H1 (cell line): ENCODE measurements around the gene WDFY4. TPM values are rescaled to one million over a fixed set of nuclear protein-coding genes. Genes with fewer than 3 reads are reported as not detected.

Experiments used
- CTCF ChIA-PET: fragments of 300-600 bp; sonication (Branson Sonifier 250); formaldehyde crosslinking; loops from one replicate; lab custom pipeline; 2021; ENCODE audit not compliant: partially characterized antibody; lab: Charles Lee
- POLR2A ChIA-PET: fragments of 300-600 bp; sonication (Branson Sonifier 250); formaldehyde crosslinking; loops from one replicate; lab custom pipeline; 2021; ENCODE audit warnings: inconsistent platforms; ENCODE audit not compliant: partially characterized antibody; lab: Charles Lee
- DNase-seq, 2 experiments: peaks; one replicate each; pipeline versions ENCODE4 v3.0.0 to v3.0.0-alpha.2; 2010 to 2022; ENCODE audit warnings: low spot score in 2 of 2, low read depth in 1 of 2, mixed read lengths in 1 of 2
- FAIRE-seq: peaks from 2 replicates; lab custom pipeline; 2011; peaks lifted over from hg19 to GRCh38; lab: Jason Lieb, UNC
- H2AFZ ChIP-seq: 2 replicates; pipeline ENCODE4 v1.8.1; 2012; ENCODE audit warnings: low read length, inconsistent platforms
- H2AK5ac ChIP-seq: 2 replicates; pipeline ENCODE4 v1.6.1; 2013; ENCODE audit warnings: low read depth, low read length
- H2BK120ac ChIP-seq: replicated peaks from 2 replicates; pipeline ENCODE3; 2013; ENCODE audit warnings: low read depth, low read length, inconsistent platforms
- H2BK12ac ChIP-seq: 2 replicates; pipeline ENCODE4 v1.6.1; 2013; ENCODE audit warnings: low read depth, low read length
- H2BK15ac ChIP-seq: 2 replicates; pipeline ENCODE4 v1.6.1; 2013; ENCODE audit warnings: low read length
- H2BK20ac ChIP-seq: 2 replicates; pipeline ENCODE4 v1.6.1; 2013; ENCODE audit warnings: low read length
- H2BK5ac ChIP-seq: 2 replicates; pipeline ENCODE4 v1.6.1; 2013; ENCODE audit warnings: low read depth, low read length
- H3K14ac ChIP-seq: 2 replicates; pipeline ENCODE4 v1.6.1; 2013; ENCODE audit warnings: inconsistent platforms; ENCODE audit not compliant: insufficient read length
- H3K18ac ChIP-seq: 2 replicates; pipeline ENCODE4 v1.6.1; 2013; ENCODE audit warnings: low read length; ENCODE audit errors: extremely low read depth
- H3K23ac ChIP-seq: 2 replicates; pipeline ENCODE4 v1.6.1; 2013; ENCODE audit warnings: inconsistent platforms; ENCODE audit not compliant: insufficient read length
- H3K23me2 ChIP-seq: 2 replicates; pipeline ENCODE4 v1.6.1; 2013; ENCODE audit warnings: low read depth, low read length
- H3K27ac ChIP-seq: 2 replicates; pipeline ENCODE4 v1.6.1; 2011; ENCODE audit warnings: low read depth, low read length, inconsistent platforms
- H3K27me3 ChIP-seq, 4 experiments: replicated peaks in 1 of 4; 1 replicate in 1 of 4; 2 replicates in 3 of 4; pipeline versions ENCODE4 v1.6.1 to v1.8.1; 2011 to 2013; ENCODE audit warnings: low read length in 3 of 4, mild to moderate bottlenecking in 3 of 4, inconsistent platforms in 2 of 4, mixed read lengths in 2 of 4, moderate library complexity in 1 of 4; ENCODE audit not compliant: control insufficient read depth in 3 of 4, insufficient read depth in 3 of 4; ENCODE audit errors: extremely low read depth in 1 of 4
- H3K36me3 ChIP-seq, 4 experiments: 2 replicates each; pipeline versions ENCODE4 v1.6.1 to v1.8.1; 2011 to 2013; ENCODE audit warnings: mild to moderate bottlenecking in 4 of 4, low read length in 3 of 4, moderate library complexity in 2 of 4, control low read depth in 1 of 4, inconsistent platforms in 1 of 4; ENCODE audit not compliant: insufficient read depth in 4 of 4, control insufficient read depth in 2 of 4
- H3K4ac ChIP-seq: replicated peaks from 2 replicates; pipeline ENCODE3; 2013; ENCODE audit warnings: low read length, low read depth, mixed read lengths, inconsistent platforms; ENCODE audit not compliant: insufficient read length
- H3K4me1 ChIP-seq, 4 experiments: replicated peaks in 1 of 4; 1 replicate in 1 of 4; 2 replicates in 3 of 4; pipeline versions ENCODE4 v1.6.1 to v1.8.1; 2011 to 2013; ENCODE audit warnings: low read length in 3 of 4, inconsistent platforms in 2 of 4, mixed read lengths in 1 of 4; ENCODE audit not compliant: insufficient read depth in 4 of 4, control insufficient read depth in 3 of 4
- H3K4me2 ChIP-seq, 2 experiments: 2 replicates each; pipeline versions ENCODE4 v1.6.1 to v1.8.1; 2011 to 2013; ENCODE audit warnings: low read depth in 2 of 2, low read length in 2 of 2, control low read depth in 1 of 2, inconsistent platforms in 1 of 2, mild to moderate bottlenecking in 1 of 2; ENCODE audit not compliant: insufficient read depth in 1 of 2
- H3K4me3 ChIP-seq, 4 experiments: fragments of 200-600, 300-600 bp in 1 of 4; sonication (generic), shearing (Covaris generic), sonication (Bioruptor Twin) in 1 of 4; 2 replicates each; pipeline versions ENCODE4 v1.5.1 to v1.8.1; 2011 to 2016; ENCODE audit warnings: low read length in 4 of 4, low read depth in 3 of 4, control low read depth in 2 of 4, inconsistent platforms in 2 of 4, mild to moderate bottlenecking in 2 of 4, mixed read lengths in 1 of 4, moderate library complexity in 1 of 4; ENCODE audit not compliant: insufficient read depth in 2 of 4; ENCODE audit errors: extremely low read depth in 1 of 4
- H3K56ac ChIP-seq: replicated peaks from 2 replicates; pipeline ENCODE3; 2013; ENCODE audit warnings: low read depth, mild to moderate bottlenecking, mixed read lengths, low read length, inconsistent platforms; ENCODE audit not compliant: insufficient read length
- H3K79me1 ChIP-seq: 2 replicates; pipeline ENCODE4 v1.6.1; 2013; ENCODE audit warnings: low read depth, low read length, control low read depth
- H3K79me2 ChIP-seq, 2 experiments: 2 replicates each; pipeline versions ENCODE4 v1.6.1 to v1.8.1; 2012 to 2013; ENCODE audit warnings: low read length in 2 of 2, mild to moderate bottlenecking in 2 of 2, inconsistent platforms in 1 of 2; ENCODE audit not compliant: insufficient read depth in 2 of 2, control insufficient read depth in 1 of 2
- H3K9ac ChIP-seq, 4 experiments: replicated peaks in 1 of 4; 1 replicate in 1 of 4; 2 replicates in 3 of 4; pipeline versions ENCODE4 v1.6.1 to v1.8.1; 2011 to 2013; ENCODE audit warnings: low read depth in 3 of 4, low read length in 3 of 4, control low read depth in 2 of 4, mild to moderate bottlenecking in 2 of 4, moderate library complexity in 2 of 4, inconsistent platforms in 1 of 4; ENCODE audit errors: extremely low read depth in 1 of 4
- H3K9me3 ChIP-seq, 2 experiments: 2 replicates each; pipeline versions ENCODE4 v1.6.1 to v1.8.1; 2012 to 2013; ENCODE audit warnings: mild to moderate bottlenecking in 2 of 2, moderate library complexity in 2 of 2, control low read depth in 1 of 2, inconsistent platforms in 1 of 2, low read depth in 1 of 2, low read length in 1 of 2, mixed read lengths in 1 of 2; ENCODE audit not compliant: insufficient read depth in 2 of 2
- H4K20me1 ChIP-seq, 2 experiments: replicated peaks in 1 of 2; 2 replicates each; pipeline versions ENCODE3 to v1.8.1; 2011 to 2013; ENCODE audit warnings: inconsistent platforms in 2 of 2, low read length in 2 of 2, mild to moderate bottlenecking in 1 of 2; ENCODE audit not compliant: insufficient read depth in 2 of 2, control insufficient read depth in 1 of 2
- H4K5ac ChIP-seq: 2 replicates; pipeline ENCODE4 v1.6.1; 2013; ENCODE audit warnings: low read length, low read depth, mixed read lengths, inconsistent platforms; ENCODE audit not compliant: insufficient read length
- H4K8ac ChIP-seq: 2 replicates; pipeline ENCODE4 v1.8.0; 2013; ENCODE audit warnings: mild to moderate bottlenecking, moderate library complexity, low read length, inconsistent platforms; ENCODE audit not compliant: insufficient read depth; ENCODE audit errors: extremely low read depth
- H4K91ac ChIP-seq: replicated peaks from 2 replicates; pipeline ENCODE3; 2013; ENCODE audit warnings: low read length, mixed read lengths, inconsistent platforms; ENCODE audit not compliant: insufficient read length
- CHD1 ChIP-seq: IDR thresholded peaks from 2 replicates; pipeline ENCODE4 v1.6.1; 2012; ENCODE audit warnings: low read depth, low read length, improper control_type of control experiment
- CREB1 ChIP-seq: IDR thresholded peaks from 2 replicates; pipeline ENCODE4 v1.6.1; 2012; ENCODE audit warnings: inconsistent platforms
- HDAC6 ChIP-seq: IDR thresholded peaks from one replicate; pipeline ENCODE4 v1.7.1; 2012; ENCODE audit warnings: low read depth, mild to moderate bottlenecking, inconsistent platforms, low read length, moderate library complexity
- KDM1A ChIP-seq: fragments of 200-600, 300-600 bp; sonication (generic); IDR thresholded peaks from 2 replicates; pipeline ENCODE4 v1.7.1; 2016; ENCODE audit warnings: mild to moderate bottlenecking, low read length, borderline replicate concordance
- KDM4A ChIP-seq: IDR thresholded peaks from one replicate; pipeline ENCODE4 v1.7.1; 2012; ENCODE audit warnings: low read depth, mild to moderate bottlenecking, moderate library complexity, low read length, inconsistent platforms; ENCODE audit not compliant: severe bottlenecking
- NRF1 ChIP-seq: IDR thresholded peaks from 2 replicates; pipeline ENCODE4 v1.6.1; 2011; ENCODE audit warnings: mild to moderate bottlenecking, low read depth, low read length, improper control_type of control experiment
- TBP ChIP-seq: IDR thresholded peaks from 2 replicates; pipeline ENCODE4 v1.6.1; 2011; ENCODE audit warnings: low read depth, low read length, improper control_type of control experiment
- whole genome bisulfite sequencing, 2 experiments: shearing (Covaris generic) in 1 of 2; methylation state at CpG; one replicate each; pipeline versions ENCODE4 v1.1.6 to v1.1.7; 2013 to 2015; ENCODE audit warnings: low lambda C conversion rate in 2 of 2, mixed read lengths in 2 of 2, inconsistent platforms in 1 of 2, low coverage in 1 of 2, missing lambda C conversion rate in 1 of 2; ENCODE audit not compliant: insufficient replicate concordance in 2 of 2, insufficient coverage in 1 of 2, insufficient read length in 1 of 2; ENCODE audit errors: extremely low coverage in 1 of 2, missing lambda C conversion rate in 1 of 2; 5-methylcytosine and 5-hydroxymethylcytosine counted together
- polyA plus RNA-seq, 7 experiments: library from polyadenylated mRNA; depleted of rRNA in 3 of 7; stranded (reverse) in 5 of 7; unstranded in 2 of 7; fragments of >200 nt in 5 of 7; fragments of 200-250 nt in 2 of 7; gene quantifications; 1 replicate in 5 of 7; 2 replicates in 1 of 7; 4 replicates in 1 of 7; pipeline versions ENCODE4 v1.2.1 to v1.2.3, GENCODE V29; 2011 to 2013; ENCODE audit warnings: missing spikeins in 2 of 7, mixed read lengths in 2 of 7
- total RNA-seq: library from RNA; stranded (reverse); fragmentation: NEBNext Ultra II Directional; extraction: Animal tissue kit (Norgen Biotek cat#: 25700); gene quantifications from 2 replicates; pipeline ENCODE4 v1.2.1, GENCODE V29; 2021

Gene WDFY4
- total and polyA plus RNA-seq, 2 of the 8 experiments (the other 6 are each of a cell fraction or from before 2014, with no cell fraction given): not detected

- Histone ChIP-seq H3K36me3 (no peaks in the 10 kb centered on the region), H4K91ac (no peak overlapping the region), H3K4me1 (peaks cover 0 to 7% (median 3%) of the 10 kb centered on the region in 4 experiments; a peak in 4 of 7 replicates), H3K27ac (no peak overlapping the region), H3K4ac (no peak overlapping the region), H3K79me1 (no peaks in the 10 kb centered on the region), H4K5ac (no peak overlapping the region), H3K4me3 (no peak overlapping the region), H2BK5ac (no peak overlapping the region), H3K9ac (no peak overlapping the region), H2BK15ac (no peak overlapping the region), H3K56ac (no peak overlapping the region), H3K79me2 (no peaks in the 10 kb centered on the region), H3K4me2 (no peak overlapping the region), H3K14ac (no peak overlapping the region), H3K27me3 (no peaks in the 10 kb centered on the region), H2BK20ac (no peak overlapping the region), H3K9me3 (no peaks in the 10 kb centered on the region), H2AFZ (no peak overlapping the region), H4K20me1 (no peaks in the 10 kb centered on the region), H4K8ac (no peak overlapping the region), H2BK120ac (no peak overlapping the region), H3K18ac (no peak overlapping the region), H3K23me2 (no peaks in the 10 kb centered on the region), H2AK5ac (no peak overlapping the region), H3K23ac (no peak overlapping the region), H2BK12ac (no peak overlapping the region)
- DNase-seq (no peak), FAIRE-seq (no peak)
- WGBS, 2 experiments: 94% methylated on average over 5 of the region's 5 CpGs; no CpG with 5 or more reads in 1 of the 2 experiments
- TF ChIP-seq TBP (no peak), KDM4A (no peak), CREB1 (no peak), CHD1 (no peak), HDAC6 (no peak), NRF1 (no peak), KDM1A (no peak)
- ChIA-PET CTCF (interaction anchor here (2.4 kb wide), 1 partner anchor 12 kb away, joined by 9 read pairs; no protein-coding TSS in a partner anchor), POLR2A (no interaction called here)
Observed at GRCh38 chr10:48729222-48729621, 44.5 kb downstream of the WDFY4 start.
